ENCODE measurements around the gene B4GAT1. TPM values are rescaled to one million over a fixed set of nuclear protein-coding genes. Genes with fewer than 3 reads are reported as not detected.

The B4GAT1 gene
- total and polyA plus RNA-seq, 9 of the 15 experiments (the other 6 are each of a cell fraction or from before 2014, with no cell fraction given) = 0.86 to 9.5 (median 3.8) TPM

DNA sequence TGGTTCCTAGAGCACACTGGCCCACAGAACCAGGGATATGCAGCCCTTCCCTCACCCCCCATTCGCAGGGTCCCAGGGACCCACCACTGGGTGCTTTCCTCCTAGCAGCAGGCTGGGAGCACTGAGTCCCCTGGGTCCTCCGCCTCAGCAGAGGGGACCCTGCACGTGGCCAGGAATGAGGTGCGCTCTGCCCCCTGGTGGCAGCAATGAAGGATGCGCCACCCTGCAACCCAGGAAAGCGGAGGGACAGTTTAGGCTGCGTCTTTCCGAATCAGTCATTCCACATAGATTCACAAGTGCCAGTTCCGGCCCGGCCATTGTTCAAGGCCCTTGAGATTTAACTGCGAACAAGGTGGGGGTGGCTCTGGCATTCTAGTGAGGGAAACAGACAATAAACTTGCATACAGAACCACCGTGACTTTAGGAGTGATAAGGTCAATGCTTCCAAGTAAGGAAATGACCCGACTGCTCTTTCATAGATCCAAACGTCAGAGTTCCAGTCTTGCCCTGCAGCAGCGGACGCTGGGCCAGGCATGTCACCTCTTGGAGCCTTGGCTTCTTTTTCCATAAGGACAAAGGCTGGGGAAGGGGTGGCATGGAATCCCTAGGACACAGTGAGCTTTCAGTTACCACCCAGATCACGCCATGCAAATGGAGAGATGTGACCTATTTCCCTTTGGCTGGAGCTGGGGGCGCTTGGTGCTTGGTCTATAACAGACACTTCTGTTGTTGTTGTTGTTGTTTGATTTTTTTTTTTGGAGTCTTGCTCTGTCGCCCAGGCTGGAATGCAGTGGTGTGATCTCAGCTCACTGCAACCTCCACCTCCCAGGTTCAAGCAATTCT is 18.9 kb downstream of the B4GAT1 start (continued):
- TF ChIP-seq NR2C1 (IDR thresholded peaks at IDR 0.05) (no peak), NR2C1 (tag; IDR thresholded peaks at IDR 0.05) (0 out of 2 replicates have a peak, but pooled peaks have one; percentile 24), ZNF263 (CRISPR knock-in tag; IDR thresholded peaks at IDR 0.05; ENCODE audit: borderline replicate concordance) (peak; percentile 89), CHD1 (IDR thresholded peaks at IDR 0.05; ENCODE audit: low read length) (no peak), SRSF1 (IDR thresholded peaks at IDR 0.05; ENCODE audit: low read depth, low read length) (no peak), BRD9 (IDR thresholded peaks at IDR 0.05; ENCODE audit: low read depth, partially characterized antibody) (peak; percentile 90), HDGF (IDR thresholded peaks at IDR 0.05) (no peak), RFX5 (IDR thresholded peaks at IDR 0.05; ENCODE audit: low read depth, low read length) (no peak), ARNT (IDR thresholded peaks at IDR 0.05) (no peak), ZNF717 (CRISPR knock-in tag; IDR thresholded peaks at IDR 0.05) (no peak), ZNF12 (CRISPR knock-in tag; IDR thresholded peaks at IDR 0.05) (no peak)
- TF ChIP-seq, protein P1, sequence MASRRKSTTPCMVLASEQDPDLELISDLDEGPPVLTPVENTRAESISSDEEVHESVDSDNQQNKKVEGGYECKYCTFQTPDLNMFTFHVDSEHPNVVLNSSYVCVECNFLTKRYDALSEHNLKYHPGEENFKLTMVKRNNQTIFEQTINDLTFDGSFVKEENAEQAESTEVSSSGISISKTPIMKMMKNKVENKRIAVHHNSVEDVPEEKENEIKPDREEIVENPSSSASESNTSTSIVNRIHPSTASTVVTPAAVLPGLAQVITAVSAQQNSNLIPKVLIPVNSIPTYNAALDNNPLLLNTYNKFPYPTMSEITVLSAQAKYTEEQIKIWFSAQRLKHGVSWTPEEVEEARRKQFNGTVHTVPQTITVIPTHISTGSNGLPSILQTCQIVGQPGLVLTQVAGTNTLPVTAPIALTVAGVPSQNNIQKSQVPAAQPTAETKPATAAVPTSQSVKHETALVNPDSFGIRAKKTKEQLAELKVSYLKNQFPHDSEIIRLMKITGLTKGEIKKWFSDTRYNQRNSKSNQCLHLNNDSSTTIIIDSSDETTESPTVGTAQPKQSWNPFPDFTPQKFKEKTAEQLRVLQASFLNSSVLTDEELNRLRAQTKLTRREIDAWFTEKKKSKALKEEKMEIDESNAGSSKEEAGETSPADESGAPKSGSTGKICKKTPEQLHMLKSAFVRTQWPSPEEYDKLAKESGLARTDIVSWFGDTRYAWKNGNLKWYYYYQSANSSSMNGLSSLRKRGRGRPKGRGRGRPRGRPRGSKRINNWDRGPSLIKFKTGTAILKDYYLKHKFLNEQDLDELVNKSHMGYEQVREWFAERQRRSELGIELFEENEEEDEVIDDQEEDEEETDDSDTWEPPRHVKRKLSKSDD (conservative IDR thresholded peaks at IDR 0.05; ENCODE audit: low read length) = no peak
- TF ChIP-seq, protein P2, sequence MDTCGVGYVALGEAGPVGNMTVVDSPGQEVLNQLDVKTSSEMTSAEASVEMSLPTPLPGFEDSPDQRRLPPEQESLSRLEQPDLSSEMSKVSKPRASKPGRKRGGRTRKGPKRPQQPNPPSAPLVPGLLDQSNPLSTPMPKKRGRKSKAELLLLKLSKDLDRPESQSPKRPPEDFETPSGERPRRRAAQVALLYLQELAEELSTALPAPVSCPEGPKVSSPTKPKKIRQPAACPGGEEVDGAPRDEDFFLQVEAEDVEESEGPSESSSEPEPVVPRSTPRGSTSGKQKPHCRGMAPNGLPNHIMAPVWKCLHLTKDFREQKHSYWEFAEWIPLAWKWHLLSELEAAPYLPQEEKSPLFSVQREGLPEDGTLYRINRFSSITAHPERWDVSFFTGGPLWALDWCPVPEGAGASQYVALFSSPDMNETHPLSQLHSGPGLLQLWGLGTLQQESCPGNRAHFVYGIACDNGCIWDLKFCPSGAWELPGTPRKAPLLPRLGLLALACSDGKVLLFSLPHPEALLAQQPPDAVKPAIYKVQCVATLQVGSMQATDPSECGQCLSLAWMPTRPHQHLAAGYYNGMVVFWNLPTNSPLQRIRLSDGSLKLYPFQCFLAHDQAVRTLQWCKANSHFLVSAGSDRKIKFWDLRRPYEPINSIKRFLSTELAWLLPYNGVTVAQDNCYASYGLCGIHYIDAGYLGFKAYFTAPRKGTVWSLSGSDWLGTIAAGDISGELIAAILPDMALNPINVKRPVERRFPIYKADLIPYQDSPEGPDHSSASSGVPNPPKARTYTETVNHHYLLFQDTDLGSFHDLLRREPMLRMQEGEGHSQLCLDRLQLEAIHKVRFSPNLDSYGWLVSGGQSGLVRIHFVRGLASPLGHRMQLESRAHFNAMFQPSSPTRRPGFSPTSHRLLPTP (IDR thresholded peaks at IDR 0.05; ENCODE audit: borderline replicate concordance, extremely low read depth, insufficient read length) = no peak
- TF ChIP-seq, protein P3, sequence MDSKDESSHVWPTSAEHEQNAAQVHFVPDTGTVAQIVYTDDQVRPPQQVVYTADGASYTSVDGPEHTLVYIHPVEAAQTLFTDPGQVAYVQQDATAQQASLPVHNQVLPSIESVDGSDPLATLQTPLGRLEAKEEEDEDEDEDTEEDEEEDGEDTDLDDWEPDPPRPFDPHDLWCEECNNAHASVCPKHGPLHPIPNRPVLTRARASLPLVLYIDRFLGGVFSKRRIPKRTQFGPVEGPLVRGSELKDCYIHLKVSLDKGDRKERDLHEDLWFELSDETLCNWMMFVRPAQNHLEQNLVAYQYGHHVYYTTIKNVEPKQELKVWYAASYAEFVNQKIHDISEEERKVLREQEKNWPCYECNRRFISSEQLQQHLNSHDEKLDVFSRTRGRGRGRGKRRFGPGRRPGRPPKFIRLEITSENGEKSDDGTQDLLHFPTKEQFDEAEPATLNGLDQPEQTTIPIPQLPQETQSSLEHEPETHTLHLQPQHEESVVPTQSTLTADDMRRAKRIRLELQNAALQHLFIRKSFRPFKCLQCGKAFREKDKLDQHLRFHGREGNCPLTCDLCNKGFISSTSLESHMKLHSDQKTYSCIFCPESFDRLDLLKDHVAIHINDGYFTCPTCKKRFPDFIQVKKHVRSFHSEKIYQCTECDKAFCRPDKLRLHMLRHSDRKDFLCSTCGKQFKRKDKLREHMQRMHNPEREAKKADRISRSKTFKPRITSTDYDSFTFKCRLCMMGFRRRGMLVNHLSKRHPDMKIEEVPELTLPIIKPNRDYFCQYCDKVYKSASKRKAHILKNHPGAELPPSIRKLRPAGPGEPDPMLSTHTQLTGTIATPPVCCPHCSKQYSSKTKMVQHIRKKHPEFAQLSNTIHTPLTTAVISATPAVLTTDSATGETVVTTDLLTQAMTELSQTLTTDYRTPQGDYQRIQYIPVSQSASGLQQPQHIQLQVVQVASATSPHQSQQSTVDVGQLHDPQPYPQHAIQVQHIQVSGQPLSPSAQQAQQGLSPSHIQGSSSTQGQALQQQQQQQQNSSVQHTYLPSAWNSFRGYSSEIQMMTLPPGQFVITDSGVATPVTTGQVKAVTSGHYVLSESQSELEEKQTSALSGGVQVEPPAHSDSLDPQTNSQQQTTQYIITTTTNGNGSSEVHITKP (IDR thresholded peaks at IDR 0.05; ENCODE audit: partially characterized antibody) = no peak
- TF ChIP-seq, protein P4, sequence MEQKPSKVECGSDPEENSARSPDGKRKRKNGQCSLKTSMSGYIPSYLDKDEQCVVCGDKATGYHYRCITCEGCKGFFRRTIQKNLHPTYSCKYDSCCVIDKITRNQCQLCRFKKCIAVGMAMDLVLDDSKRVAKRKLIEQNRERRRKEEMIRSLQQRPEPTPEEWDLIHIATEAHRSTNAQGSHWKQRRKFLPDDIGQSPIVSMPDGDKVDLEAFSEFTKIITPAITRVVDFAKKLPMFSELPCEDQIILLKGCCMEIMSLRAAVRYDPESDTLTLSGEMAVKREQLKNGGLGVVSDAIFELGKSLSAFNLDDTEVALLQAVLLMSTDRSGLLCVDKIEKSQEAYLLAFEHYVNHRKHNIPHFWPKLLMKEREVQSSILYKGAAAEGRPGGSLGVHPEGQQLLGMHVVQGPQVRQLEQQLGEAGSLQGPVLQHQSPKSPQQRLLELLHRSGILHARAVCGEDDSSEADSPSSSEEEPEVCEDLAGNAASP (IDR thresholded peaks at IDR 0.05) = no peak
